Measurements from ENCODE around the gene SAFB. TPM values are rescaled to one million over a fixed set of nuclear protein-coding genes. Genes with fewer than 3 reads are reported as not detected.

The SAFB gene
- total RNA-seq, 1 donor from 2014 or later, result 139 TPM

- no peaks in the 10 kb centered on the region for H3K27me3 Mint-ChIP-seq (ENCODE audit: low read depth)
- no peak for TF ChIP-seq CTCF (IDR thresholded peaks at IDR 0.05; ENCODE audit: unreplicated experiment)
- peaks cover 61% of the 10 kb centered on the region for H3K36me3 Mint-ChIP-seq
- H3K9me3 Mint-ChIP-seq, result no peaks in the 10 kb centered on the region
- no peaks in the 10 kb centered on the region for H3K4me1 Mint-ChIP-seq
- no peak for DNase-seq (ENCODE audit: low spot score in 2 of 2, unreplicated experiment in 2 of 2)
- H3K4me3 Mint-ChIP-seq, result no peak overlapping the region
- H3K27ac Mint-ChIP-seq, result no peak overlapping the region
Measured at GRCh38 chr19:5648464-5648863, 25.6 kb downstream of the SAFB start.

GRCh38 chr19:5651361-5651760, 28.5 kb downstream of the SAFB start:
- H3K4me1 Mint-ChIP-seq, result no peaks in the 10 kb centered on the region
- TF ChIP-seq CTCF (IDR thresholded peaks at IDR 0.05; ENCODE audit: unreplicated experiment), result no peak
- H3K36me3 Mint-ChIP-seq, result peaks cover 63% of the 10 kb centered on the region
- no peaks in the 10 kb centered on the region for H3K9me3 Mint-ChIP-seq
- H3K27ac Mint-ChIP-seq, result no peak overlapping the region
- no peaks in the 10 kb centered on the region for H3K27me3 Mint-ChIP-seq (ENCODE audit: low read depth)
- DNase-seq (ENCODE audit: low spot score in 2 of 2, unreplicated experiment in 2 of 2), result no peak
- H3K4me3 Mint-ChIP-seq, result no peak overlapping the region

GRCh38 chr19:5652261-5652660, 29.4 kb downstream of the SAFB start:
- Mint-ChIP-seq H3K9me3 (no peaks in the 10 kb centered on the region), H3K4me1 (no peaks in the 10 kb centered on the region), H3K27ac (no peak overlapping the region), H3K4me3 (no peak overlapping the region), H3K27me3 (ENCODE audit: low read depth) (no peaks in the 10 kb centered on the region), H3K36me3 (peaks cover 57% of the 10 kb centered on the region)
- no peak for TF ChIP-seq CTCF (IDR thresholded peaks at IDR 0.05; ENCODE audit: unreplicated experiment)
- no peak for DNase-seq (ENCODE audit: low spot score in 2 of 2, unreplicated experiment in 2 of 2)

- H3K36me3 Mint-ChIP-seq, result peaks cover 50% of the 10 kb centered on the region
- no peaks in the 10 kb centered on the region for H3K27me3 Mint-ChIP-seq (ENCODE audit: low read depth)
- no peak overlapping the region for H3K4me3 Mint-ChIP-seq
- TF ChIP-seq CTCF (IDR thresholded peaks at IDR 0.05; ENCODE audit: unreplicated experiment), result no peak
- H3K4me1 Mint-ChIP-seq, result no peaks in the 10 kb centered on the region
- no peak for DNase-seq (ENCODE audit: low spot score in 2 of 2, unreplicated experiment in 2 of 2)
- H3K9me3 Mint-ChIP-seq, result no peaks in the 10 kb centered on the region
- H3K27ac Mint-ChIP-seq, result no peak overlapping the region
Measured at GRCh38 chr19:5654931-5655330, 32.0 kb downstream of the SAFB start.

- Mint-ChIP-seq H3K9me3 (no peaks in the 10 kb centered on the region), H3K4me1 (no peaks in the 10 kb centered on the region), H3K36me3 (peaks cover 48% of the 10 kb centered on the region), H3K4me3 (no peak overlapping the region), H3K27ac (no peak overlapping the region), H3K27me3 (ENCODE audit: low read depth) (no peaks in the 10 kb centered on the region)
- TF ChIP-seq CTCF (IDR thresholded peaks at IDR 0.05; ENCODE audit: unreplicated experiment), result no peak
- no peak for DNase-seq (ENCODE audit: low spot score in 2 of 2, unreplicated experiment in 2 of 2)
Measured at GRCh38 chr19:5655412-5655811, 32.5 kb downstream of the SAFB start.

- Mint-ChIP-seq H3K9me3 (no peaks in the 10 kb centered on the region), H3K27ac (no peak overlapping the region), H3K4me1 (no peaks in the 10 kb centered on the region), H3K27me3 (ENCODE audit: low read depth) (no peaks in the 10 kb centered on the region), H3K36me3 (peaks cover 36% of the 10 kb centered on the region), H3K4me3 (no peak overlapping the region)
- TF ChIP-seq CTCF (IDR thresholded peaks at IDR 0.05; ENCODE audit: unreplicated experiment), result no peak
- DNase-seq (ENCODE audit: low spot score in 2 of 2, unreplicated experiment in 2 of 2), result no peak
Measured at GRCh38 chr19:5661483-5661882, 38.6 kb downstream of the SAFB start.
